ENCODE data around the gene SIX2.

SIX2 gene

DNA sequence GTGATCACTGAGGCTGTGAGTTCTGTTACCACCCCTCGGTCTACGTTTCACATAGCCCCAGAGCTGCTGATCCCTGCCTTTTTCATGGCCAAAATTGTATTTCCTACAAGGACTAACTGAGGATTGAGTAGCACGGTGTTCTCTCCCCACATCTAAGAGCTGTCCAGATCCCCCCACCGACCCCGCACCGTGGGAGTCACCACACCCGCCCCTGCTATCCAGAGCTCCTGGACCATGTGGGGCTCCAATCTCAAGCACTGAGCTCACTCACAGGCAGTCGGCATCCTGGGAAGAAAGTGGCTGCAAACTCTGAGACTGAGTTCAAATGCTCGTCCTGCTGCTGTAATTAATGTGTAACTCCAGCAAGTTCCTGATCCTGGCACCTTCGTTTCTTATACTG, 9.7 kb downstream of the SIX2 start:
- no peak for FAIRE-seq
- DNase-seq (ENCODE audit: insufficient read length, low spot score), result no peak
- no peak for TF ChIP-seq POLR2A (IDR thresholded peaks at IDR 0.05; ENCODE audit: low read depth, low read length)
- TF ChIP-seq TAF1 (IDR thresholded peaks at IDR 0.05; ENCODE audit: low read depth, low read length), result no peak
- no peak for TF ChIP-seq POLR2AphosphoS5 (IDR thresholded peaks at IDR 0.05; ENCODE audit: low read depth, low read length)

DNA sequence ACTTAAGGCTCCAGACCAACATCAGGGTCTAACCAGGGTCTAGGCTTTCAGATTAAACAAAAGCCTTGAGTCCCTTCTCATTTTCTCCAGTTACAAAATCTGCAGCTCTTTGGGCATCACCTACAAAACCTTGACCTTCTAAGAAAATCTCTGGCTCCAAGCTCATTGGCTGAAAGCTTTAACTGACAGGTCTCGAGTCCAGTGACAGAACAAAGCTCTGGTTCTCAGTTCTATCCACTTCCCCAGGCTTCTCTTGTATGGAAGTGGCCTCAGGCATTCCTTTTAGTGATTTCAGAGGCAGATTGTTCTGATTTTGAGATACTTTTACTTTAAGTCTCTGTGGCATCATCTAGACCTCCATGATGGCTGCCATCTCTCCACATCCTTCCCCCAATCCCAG, 11.3 kb downstream of the SIX2 start:
- TF ChIP-seq POLR2AphosphoS5 (IDR thresholded peaks at IDR 0.05; ENCODE audit: low read depth, low read length) (no peak), TAF1 (IDR thresholded peaks at IDR 0.05; ENCODE audit: low read depth, low read length) (no peak), SPI1 (IDR thresholded peaks at IDR 0.05; ENCODE audit: low read depth, low read length) (no peak), POLR2A (IDR thresholded peaks at IDR 0.05; ENCODE audit: low read depth, low read length) (no peak), POU2F2 (IDR thresholded peaks at IDR 0.05; ENCODE audit: low read depth, low read length) (no peak), PAX5 (IDR thresholded peaks at IDR 0.05; ENCODE audit: insufficient read depth, low read length, severe bottlenecking) (no peak)
- no peak for DNase-seq (ENCODE audit: insufficient read length, low spot score)
- no peak for FAIRE-seq

DNA sequence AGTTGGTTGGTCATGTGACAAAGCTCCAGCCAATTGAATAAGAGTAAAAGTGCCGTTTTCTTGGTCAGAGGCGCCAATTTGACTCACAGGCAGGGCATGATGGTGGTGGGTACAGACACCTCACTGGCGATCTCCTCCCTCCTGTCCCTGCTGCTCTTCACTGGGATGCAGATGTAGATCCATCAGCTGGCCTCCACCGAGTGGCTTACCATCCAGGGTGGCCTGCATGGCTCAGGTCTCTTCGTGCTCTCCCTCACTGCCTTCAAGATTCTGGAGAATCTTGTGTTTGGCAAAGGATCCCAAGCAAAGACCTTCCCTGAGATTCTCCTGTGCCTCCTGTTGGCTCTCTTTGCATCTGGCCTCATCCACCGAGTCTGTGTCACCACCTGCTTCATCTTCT, 12.9 kb downstream of the SIX2 start:
- FAIRE-seq, result no peak
- DNase-seq (ENCODE audit: insufficient read length, low spot score), result no peak
- TF ChIP-seq TAF1 (IDR thresholded peaks at IDR 0.05; ENCODE audit: low read depth, low read length), result no peak
- TF ChIP-seq POU2F2 (IDR thresholded peaks at IDR 0.05; ENCODE audit: low read depth, low read length), result no peak
- TF ChIP-seq PAX5 (IDR thresholded peaks at IDR 0.05; ENCODE audit: insufficient read depth, low read length, severe bottlenecking), result no peak
- TF ChIP-seq POLR2AphosphoS5 (IDR thresholded peaks at IDR 0.05; ENCODE audit: low read depth, low read length), result no peak
- TF ChIP-seq SPI1 (IDR thresholded peaks at IDR 0.05; ENCODE audit: low read depth, low read length), result no peak
- no peak for TF ChIP-seq POLR2A (IDR thresholded peaks at IDR 0.05; ENCODE audit: low read depth, low read length)

DNA sequence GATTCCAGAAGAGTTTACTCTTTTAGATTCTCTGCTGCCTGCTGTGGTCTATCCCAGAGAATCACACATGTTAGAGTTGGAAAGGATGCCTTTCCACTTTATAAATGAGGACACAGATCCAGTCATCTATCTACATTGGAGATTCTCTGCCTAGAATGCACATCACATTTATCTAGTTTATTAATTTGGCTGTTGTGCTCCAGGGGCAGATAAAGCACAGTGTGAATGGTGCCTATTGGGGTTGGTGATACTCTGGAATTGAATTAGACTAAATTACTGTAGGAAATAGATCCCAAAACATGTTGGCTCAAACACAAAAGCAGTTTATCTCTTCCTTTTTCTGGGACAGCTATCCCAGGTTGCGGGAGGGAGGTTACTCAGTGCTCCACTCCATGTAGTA, 14.9 kb downstream of the SIX2 start:
- DNase-seq (ENCODE audit: insufficient read length, low spot score) (no peak), FAIRE-seq (no peak)
- TF ChIP-seq POLR2AphosphoS5 (IDR thresholded peaks at IDR 0.05; ENCODE audit: low read depth, low read length) (no peak), TAF1 (IDR thresholded peaks at IDR 0.05; ENCODE audit: low read depth, low read length) (no peak), POU2F2 (IDR thresholded peaks at IDR 0.05; ENCODE audit: low read depth, low read length) (no peak), PAX5 (IDR thresholded peaks at IDR 0.05; ENCODE audit: insufficient read depth, low read length, severe bottlenecking) (no peak), SPI1 (IDR thresholded peaks at IDR 0.05; ENCODE audit: low read depth, low read length) (no peak), POLR2A (IDR thresholded peaks at IDR 0.05; ENCODE audit: low read depth, low read length) (no peak)

DNA sequence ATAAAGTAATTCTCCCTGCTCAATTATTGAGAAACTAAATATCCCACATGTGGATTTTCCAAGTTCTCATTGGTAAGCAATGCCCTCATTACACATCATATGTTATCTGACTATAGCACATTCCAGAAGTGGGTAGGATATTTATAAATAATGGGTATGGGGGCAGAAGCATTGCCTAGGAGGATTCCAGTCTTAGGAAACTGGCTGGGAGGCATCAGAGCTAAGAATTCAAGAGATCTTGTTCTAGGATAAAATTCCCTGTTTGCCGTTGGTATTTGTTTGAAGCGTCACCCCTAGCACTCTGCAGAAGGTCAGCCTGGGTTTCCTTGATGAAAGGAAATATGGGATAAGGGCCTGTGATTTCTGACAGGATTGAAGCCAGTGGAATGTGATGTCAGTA, 20.1 kb downstream of the SIX2 start:
- TF ChIP-seq SPI1 (IDR thresholded peaks at IDR 0.05; ENCODE audit: low read depth, low read length), result no peak
- TF ChIP-seq POU2F2 (IDR thresholded peaks at IDR 0.05; ENCODE audit: low read depth, low read length), result no peak
- no peak for TF ChIP-seq PAX5 (IDR thresholded peaks at IDR 0.05; ENCODE audit: insufficient read depth, low read length, severe bottlenecking)
- no peak for TF ChIP-seq POLR2AphosphoS5 (IDR thresholded peaks at IDR 0.05; ENCODE audit: low read depth, low read length)
- TF ChIP-seq TAF1 (IDR thresholded peaks at IDR 0.05; ENCODE audit: low read depth, low read length), result no peak
- no peak for TF ChIP-seq POLR2A (IDR thresholded peaks at IDR 0.05; ENCODE audit: low read depth, low read length)
- DNase-seq (ENCODE audit: insufficient read length, low spot score), result no peak
- no peak for FAIRE-seq

DNA sequence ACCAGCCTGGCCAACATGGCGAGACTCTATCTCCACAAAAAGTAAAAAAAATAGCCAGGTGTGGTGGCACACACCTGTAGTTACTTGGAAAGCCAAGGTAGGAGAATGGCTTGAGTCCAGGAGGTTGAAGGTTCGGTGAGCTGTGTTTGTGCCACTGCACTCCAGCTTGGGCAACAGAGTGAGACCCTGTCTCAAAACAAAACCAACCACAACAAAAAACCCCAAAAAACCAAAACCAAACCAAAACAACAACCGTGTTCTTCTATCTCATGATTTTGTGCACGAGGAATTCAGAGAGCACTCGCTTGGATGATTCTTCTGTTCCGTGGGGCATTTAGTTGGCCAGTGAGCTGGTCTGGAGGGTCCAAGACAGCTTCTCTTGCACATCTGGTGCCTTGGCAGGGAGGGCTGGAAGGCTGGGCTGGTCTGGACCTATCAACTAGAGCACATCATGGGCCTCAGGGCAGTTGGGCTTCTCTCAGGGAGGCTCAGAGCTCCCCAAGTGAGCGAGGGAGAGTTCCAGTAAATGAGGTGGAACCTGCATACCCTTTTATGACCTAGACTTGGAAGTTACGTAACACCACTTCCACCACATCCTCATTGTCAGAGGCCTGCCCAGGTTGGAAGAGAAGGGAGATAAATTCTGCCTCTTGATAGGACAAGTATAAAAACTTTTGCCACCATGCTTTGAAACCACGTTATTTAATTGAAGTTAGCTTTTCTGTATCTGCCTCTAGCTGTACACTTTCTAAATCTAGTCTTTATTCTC, 25.2 kb downstream of the SIX2 start:
- DNase-seq (ENCODE audit: insufficient read length, low spot score) (no peak), FAIRE-seq (no peak)
- TF ChIP-seq POLR2A (IDR thresholded peaks at IDR 0.05; ENCODE audit: low read depth, low read length) (no peak), POLR2AphosphoS5 (IDR thresholded peaks at IDR 0.05; ENCODE audit: low read depth, low read length) (no peak), POU2F2 (IDR thresholded peaks at IDR 0.05; ENCODE audit: low read depth, low read length) (no peak), TAF1 (IDR thresholded peaks at IDR 0.05; ENCODE audit: low read depth, low read length) (no peak), SPI1 (IDR thresholded peaks at IDR 0.05; ENCODE audit: low read depth, low read length) (no peak), PAX5 (IDR thresholded peaks at IDR 0.05; ENCODE audit: insufficient read depth, low read length, severe bottlenecking) (no peak)

DNA sequence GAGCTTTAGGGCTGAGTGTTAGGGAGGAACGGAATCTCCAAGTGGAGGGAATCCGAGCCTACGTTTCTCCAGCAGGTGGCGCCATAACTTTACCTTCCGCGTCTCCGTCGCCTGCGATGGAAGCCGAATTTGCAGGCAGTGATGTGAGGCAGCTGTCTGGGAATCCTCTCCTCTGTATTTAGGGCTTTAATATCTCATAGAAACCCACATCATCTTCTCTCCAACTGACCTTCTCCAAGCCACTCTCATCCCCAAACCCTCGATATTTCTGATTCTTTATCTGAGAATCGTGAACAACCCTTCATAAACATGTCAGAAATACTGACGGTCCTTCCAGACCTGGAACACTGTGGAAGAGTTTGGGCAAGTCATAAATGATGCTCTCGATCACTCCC, 27.5 kb downstream of the SIX2 start:
- TF ChIP-seq TAF1 (IDR thresholded peaks at IDR 0.05; ENCODE audit: low read depth, low read length) (no peak), POLR2AphosphoS5 (IDR thresholded peaks at IDR 0.05; ENCODE audit: low read depth, low read length) (no peak), POU2F2 (IDR thresholded peaks at IDR 0.05; ENCODE audit: low read depth, low read length) (no peak)
- peak; percentile 91 for FAIRE-seq

DNA sequence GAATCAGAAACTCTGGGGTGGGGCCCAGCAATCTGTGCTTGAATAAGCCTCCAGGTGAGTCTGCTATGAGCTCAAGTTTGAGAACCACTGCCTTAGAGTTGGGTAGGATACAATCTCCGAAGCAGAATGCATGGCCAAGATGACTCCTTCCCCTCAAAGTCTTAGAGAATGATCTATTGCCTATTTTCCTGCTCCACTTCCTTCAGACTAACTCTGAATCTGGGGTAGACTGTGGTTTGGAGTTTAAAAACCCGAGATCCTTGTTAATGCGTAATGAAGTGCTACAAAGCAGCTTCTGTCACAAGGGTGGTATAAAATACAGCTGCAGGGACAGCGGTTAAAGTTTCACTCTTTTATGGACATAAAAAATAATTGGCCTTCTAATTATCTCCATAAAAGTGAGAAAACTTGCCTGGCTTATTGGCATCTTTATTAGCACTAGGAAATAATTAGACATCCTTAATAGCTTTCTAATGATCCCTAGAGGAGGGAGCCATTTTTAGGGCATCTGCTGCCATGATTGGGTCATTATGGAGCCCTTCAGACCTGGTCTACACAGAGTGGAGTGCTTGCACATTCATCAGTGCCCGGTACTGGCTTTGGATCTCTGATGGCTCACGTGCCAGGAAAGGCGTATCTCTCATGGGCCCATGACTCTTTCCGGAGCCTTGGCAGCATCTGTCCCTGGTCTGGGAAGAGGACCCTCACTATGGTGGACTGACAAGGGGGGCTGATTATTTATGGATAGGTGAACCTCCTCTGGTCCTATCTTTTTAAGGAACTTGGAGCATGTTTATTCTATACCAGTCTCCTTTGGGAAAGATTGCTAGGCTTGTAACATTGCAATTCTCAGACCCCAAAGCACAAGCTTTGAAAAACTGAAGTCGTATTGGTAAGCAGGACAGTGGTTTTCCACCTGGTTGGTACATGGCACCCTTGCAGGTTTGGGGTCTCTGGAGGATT, 28.2 kb downstream of the SIX2 start:
- FAIRE-seq (no peak), DNase-seq (ENCODE audit: insufficient read length, low spot score) (no peak)
- TF ChIP-seq SPI1 (IDR thresholded peaks at IDR 0.05; ENCODE audit: low read depth, low read length), result no peak
- no peak for TF ChIP-seq TAF1 (IDR thresholded peaks at IDR 0.05; ENCODE audit: low read depth, low read length)
- TF ChIP-seq POU2F2 (IDR thresholded peaks at IDR 0.05; ENCODE audit: low read depth, low read length), result no peak
- TF ChIP-seq POLR2A (IDR thresholded peaks at IDR 0.05; ENCODE audit: low read depth, low read length), result no peak
- no peak for TF ChIP-seq PAX5 (IDR thresholded peaks at IDR 0.05; ENCODE audit: insufficient read depth, low read length, severe bottlenecking)
- TF ChIP-seq POLR2AphosphoS5 (IDR thresholded peaks at IDR 0.05; ENCODE audit: low read depth, low read length), result no peak

More for the DNA sequence above, 27.5 kb downstream of the SIX2 start:
- peak; percentile 68 for DNase-seq (ENCODE audit: insufficient read length, low spot score)

DNA sequence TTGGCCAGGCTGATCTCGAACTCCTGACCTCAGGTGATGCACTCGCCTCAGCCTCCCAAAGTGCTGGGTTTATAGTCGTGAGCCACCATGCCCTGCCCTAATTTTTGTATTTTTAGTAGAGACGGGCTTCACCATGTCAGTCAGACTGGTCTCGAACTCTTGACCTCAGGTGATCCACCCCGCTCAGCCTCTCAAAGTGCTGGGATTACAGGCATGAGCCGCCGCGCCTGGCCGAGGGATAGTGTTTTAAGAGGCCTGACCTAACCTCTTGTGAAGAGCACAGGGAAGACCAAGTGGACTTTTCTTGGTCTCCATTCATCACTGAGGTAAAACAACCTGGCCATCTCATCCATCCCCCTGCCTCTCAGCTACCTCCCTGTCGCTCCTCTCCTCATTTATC, 29.7 kb downstream of the SIX2 start:
- TF ChIP-seq TAF1 (IDR thresholded peaks at IDR 0.05; ENCODE audit: low read depth, low read length) (no peak), POLR2AphosphoS5 (IDR thresholded peaks at IDR 0.05; ENCODE audit: low read depth, low read length) (no peak), POU2F2 (IDR thresholded peaks at IDR 0.05; ENCODE audit: low read depth, low read length) (no peak), SPI1 (IDR thresholded peaks at IDR 0.05; ENCODE audit: low read depth, low read length) (no peak), POLR2A (IDR thresholded peaks at IDR 0.05; ENCODE audit: low read depth, low read length) (no peak), PAX5 (IDR thresholded peaks at IDR 0.05; ENCODE audit: insufficient read depth, low read length, severe bottlenecking) (no peak)
- DNase-seq (ENCODE audit: insufficient read length, low spot score) (no peak), FAIRE-seq (no peak)
